ENCODE data around the gene ZIC1. TPM values are rescaled to one million over a fixed set of nuclear protein-coding genes. Genes with fewer than 3 reads are reported as not detected.

Gene ZIC1
- total RNA-seq, 2 donors from 2014 or later: not detected

- Histone ChIP-seq H3K4me1 (no peaks in the 10 kb centered on the region), H3K27me3 (peaks cover 0 to 13% of the 10 kb centered on the region in 2 donors), H3K36me3 (replicated peaks in 1 of 2; ENCODE audit: insufficient read depth in 1 of 2, low read depth in 2 of 2) (no peaks in the 10 kb centered on the region), H3K27ac (no peak overlapping the region), H3K4me3 (no peak overlapping the region), H3K9me3 (no peaks in the 10 kb centered on the region)
- WGBS, 2 donors: 27 to 30% methylated on average over 1 of the region's 1 CpG
- intact Hi-C loops (cut with DNase I): no loop called here
- TF ChIP-seq CTCF (IDR thresholded peaks at IDR 0.05) (no peak), POLR2A (IDR thresholded peaks at IDR 0.05) (no peak)
- ATAC-seq (no peak), DNase-seq (no peak)
These were observed 44.4 kb upstream of the ZIC1 start for GRCh38 chr3:147364771-147365170.

DNA sequence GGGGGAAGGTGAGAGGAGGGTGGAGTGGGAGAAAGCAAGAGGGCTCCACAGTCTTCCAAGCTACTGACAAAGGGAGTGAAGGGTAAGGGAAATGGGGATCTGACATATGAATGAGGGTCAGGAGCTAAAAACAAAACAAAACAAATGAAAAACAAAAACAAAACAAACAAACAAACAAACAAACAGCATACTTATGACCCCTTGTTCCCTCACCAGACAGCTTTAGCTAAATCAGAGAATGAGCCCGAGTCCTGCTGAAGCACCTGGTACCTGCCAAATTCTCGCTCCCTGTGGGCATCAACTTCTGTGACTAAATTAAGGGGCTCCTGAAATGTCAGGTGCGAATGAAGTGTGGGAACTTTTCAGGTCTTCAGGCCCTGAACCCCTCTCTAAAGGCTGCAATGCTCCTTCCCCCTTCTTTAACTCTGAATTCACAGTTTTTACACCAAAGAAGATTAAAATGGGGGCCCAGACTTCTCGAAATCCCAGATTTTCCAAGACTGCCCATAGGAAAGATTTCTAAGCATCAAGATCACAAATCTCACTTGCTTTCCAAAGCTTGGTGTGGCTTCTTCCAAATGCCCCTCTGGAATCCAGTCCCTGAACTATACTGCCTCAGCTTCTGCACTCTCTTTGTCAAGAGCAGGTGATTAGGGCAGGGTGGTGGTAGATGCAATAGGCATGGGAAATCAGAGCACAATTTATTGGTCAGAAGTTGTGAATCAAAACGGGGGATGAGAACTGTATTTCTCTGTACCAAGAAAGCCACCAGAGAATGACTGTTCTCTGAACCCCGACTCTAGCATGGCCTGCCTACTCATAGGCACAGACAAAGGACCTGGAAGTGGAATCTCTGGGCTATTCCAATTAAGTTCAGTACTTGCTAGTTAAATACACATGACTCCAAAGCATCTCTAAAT is 43.7 kb upstream of the ZIC1 start:
- no peak overlapping the region for H3K4me3 ChIP-seq
- intact Hi-C loops (cut with DNase I): no loop called here
- DNase-seq: no peak
- H3K36me3 ChIP-seq (replicated peaks in 1 of 2; ENCODE audit: insufficient read depth in 1 of 2, low read depth in 2 of 2): no peaks in the 10 kb centered on the region
- no peak for ATAC-seq
- peaks cover 0 to 10% of the 10 kb centered on the region in 2 donors for H3K27me3 ChIP-seq
- H3K4me1 ChIP-seq: no peaks in the 10 kb centered on the region
- H3K27ac ChIP-seq: no peak overlapping the region
- TF ChIP-seq CTCF (IDR thresholded peaks at IDR 0.05): no peak
- no peak for TF ChIP-seq POLR2A (IDR thresholded peaks at IDR 0.05)
- H3K9me3 ChIP-seq: no peaks in the 10 kb centered on the region
- WGBS, 2 donors: 34 to 35% methylated on average over 6 of the region's 6 CpGs

DNA sequence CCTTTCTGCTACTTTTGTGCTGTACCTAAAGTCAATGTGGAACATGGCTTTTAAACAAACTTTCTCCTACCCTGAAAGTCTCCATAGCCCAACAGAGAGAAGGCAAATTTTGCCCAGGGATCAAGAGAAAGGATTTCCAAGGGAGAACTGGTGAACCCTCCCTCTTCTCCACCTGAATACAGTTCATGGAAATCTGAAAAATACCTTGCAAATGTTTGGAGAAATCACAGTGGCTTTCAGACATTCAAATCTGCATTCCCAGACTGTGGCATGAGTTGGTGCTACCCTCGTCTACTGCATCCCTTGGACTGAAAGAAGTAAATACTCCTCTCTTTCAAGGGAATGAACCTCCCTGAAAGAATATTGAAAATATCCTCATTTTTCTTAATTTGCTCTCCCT is 41.5 kb upstream of the ZIC1 start:
- Histone ChIP-seq H3K36me3 (replicated peaks in 1 of 2; ENCODE audit: insufficient read depth in 1 of 2, low read depth in 2 of 2) (no peaks in the 10 kb centered on the region), H3K4me3 (no peak overlapping the region), H3K27me3 (peaks cover 0 to 12% of the 10 kb centered on the region in 2 donors), H3K27ac (no peak overlapping the region), H3K9me3 (no peaks in the 10 kb centered on the region), H3K4me1 (no peaks in the 10 kb centered on the region)
- ATAC-seq (no peak), DNase-seq (no peak)
- TF ChIP-seq POLR2A (IDR thresholded peaks at IDR 0.05) (no peak), CTCF (IDR thresholded peaks at IDR 0.05) (no peak)
- WGBS, 2 donors: 0 to 14% methylated on average over 1 of the region's 1 CpG
- intact Hi-C loops (cut with DNase I): no loop called here

GRCh38 chr3:147368151-147368550 is 41.0 kb upstream of the ZIC1 start:
- Histone ChIP-seq H3K27ac (no peak overlapping the region), H3K36me3 (replicated peaks in 1 of 2; ENCODE audit: insufficient read depth in 1 of 2, low read depth in 2 of 2) (no peaks in the 10 kb centered on the region), H3K4me1 (no peaks in the 10 kb centered on the region), H3K9me3 (no peaks in the 10 kb centered on the region), H3K27me3 (peaks cover 0 to 12% of the 10 kb centered on the region in 2 donors), H3K4me3 (no peak overlapping the region)
- no peak for DNase-seq
- intact Hi-C loops (cut with DNase I): no loop called here
- TF ChIP-seq CTCF (IDR thresholded peaks at IDR 0.05) (no peak), POLR2A (IDR thresholded peaks at IDR 0.05) (no peak)
- 2 to 13% methylated on average over 2 of the region's 2 CpGs for WGBS, 2 donors
- ATAC-seq: no peak
